Activated T-helper 2 cell treated with anti-CD3 and anti-CD28 coated beads, Interferon-gamma antibody, Interleukin-2, Interleukin-4, amounts not matched to agents 10 μg/mL and 5 μg/mL and 100 μg/mL, durations not matched to agents 14 hours and 24 hours and 36 hours (primary cell): ENCODE data around the gene PROCA1. TPM values are rescaled to one million over a fixed set of nuclear protein-coding genes. Genes with fewer than 3 reads are reported as not detected.

ENCODE experiments used
- DNase-seq: peaks from one replicate; pipeline ENCODE4 v3.0.0; 2021; ENCODE audit warnings: low spot score
- H3K27ac Mint-ChIP-seq: one replicate; pipeline ENCODE4 v1.8.0; 2021; ENCODE audit warnings: mixed read lengths
- H3K27me3 Mint-ChIP-seq: one replicate; pipeline ENCODE4 v1.8.0; 2021; ENCODE audit warnings: low read depth, mixed read lengths
- H3K36me3 Mint-ChIP-seq: one replicate; pipeline ENCODE4 v1.8.0; 2021; ENCODE audit warnings: low read depth, mixed read lengths
- H3K4me1 Mint-ChIP-seq: one replicate; pipeline ENCODE4 v1.8.0; 2021; ENCODE audit warnings: low read depth, mixed read lengths
- H3K4me3 Mint-ChIP-seq: one replicate; pipeline ENCODE4 v1.8.0; 2021; ENCODE audit warnings: low read depth, mild to moderate bottlenecking, moderate library complexity, mixed read lengths
- H3K9me3 Mint-ChIP-seq: one replicate; pipeline ENCODE4 v1.8.0; 2021; ENCODE audit warnings: mixed read lengths
- intact Hi-C: fragments of 100-400 bp; cut with micrococcal nuclease; formaldehyde crosslinking; loops from one replicate; pipeline ENCODE4 v1.15.1; 2023
- total RNA-seq: library from RNA; stranded (reverse); gene quantifications from 2 replicates; pipeline ENCODE4 v1.2.3, GENCODE V29; 2022

Gene PROCA1
- total RNA-seq, 1 donor from 2014 or later: 7.7 TPM

GRCh38 chr17:28718333-28719020 lies 6.8 kb upstream of the PROCA1 start:
- peaks cover 38% of the 10 kb centered on the region for H3K36me3 Mint-ChIP-seq
- DNase-seq: no peak
- H3K27ac Mint-ChIP-seq: peak overlapping the region; percentile 84
- intact Hi-C loops: loop anchor here (1.0 to 5.0 kb wide), 4 partner anchors 10 to 234 kb away; partner anchors contain the start of genes BLTP2 and NEK8
- H3K4me3 Mint-ChIP-seq: peak overlapping the region; percentile 83
- peaks cover 28% of the 10 kb centered on the region for H3K4me1 Mint-ChIP-seq
- H3K27me3 Mint-ChIP-seq: peaks cover 15% of the 10 kb centered on the region
- H3K9me3 Mint-ChIP-seq: no peaks in the 10 kb centered on the region

DNA sequence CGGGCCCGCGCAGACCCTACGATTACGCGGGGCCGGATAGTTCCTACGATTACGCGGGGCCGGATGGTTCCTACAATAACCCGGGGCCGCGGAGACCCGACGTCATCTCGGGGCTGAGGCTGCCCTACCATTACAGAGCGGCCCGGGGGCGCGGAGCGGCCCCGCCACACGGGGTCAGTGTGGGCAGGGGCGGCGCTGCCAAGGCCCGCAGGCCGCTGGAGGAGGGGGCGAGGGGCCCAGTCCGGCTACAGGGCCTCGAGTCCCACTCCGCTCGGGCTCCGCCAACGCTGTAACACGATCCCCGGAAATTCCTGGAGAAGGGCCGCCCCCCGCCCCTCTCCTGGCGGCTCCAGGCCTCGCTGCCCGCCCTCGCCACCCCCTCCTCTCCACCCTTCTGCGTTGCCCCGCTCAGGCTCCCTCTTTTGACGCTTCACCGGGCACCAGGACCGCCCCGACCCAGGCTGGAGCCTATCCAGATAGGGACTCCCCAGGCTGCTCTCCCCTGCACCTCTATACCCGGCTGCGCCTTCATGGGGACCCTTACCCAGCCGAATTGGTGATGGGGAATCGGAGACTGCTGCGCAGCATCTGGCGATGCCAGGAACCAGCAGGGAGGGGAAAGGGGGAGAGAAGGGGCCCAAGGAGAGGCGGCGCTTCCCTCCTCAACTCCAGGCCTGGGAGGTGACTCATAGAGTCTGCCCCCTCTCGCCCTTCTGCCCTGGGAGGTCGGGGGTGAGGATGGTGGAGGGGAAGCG lies 6.1 kb upstream of the PROCA1 start, which contains the start of gene RAB34:
RAB34 (minus strand) TSS at position 291 of the 755 bp plus-strand sequence. CDS start 602 bp downstream, outside the sequence.
- Mint-ChIP-seq H3K27ac (peak within 1 kb of the TSS; percentile 84), H3K36me3 (peaks cover 31% of the 10 kb centered on the region), H3K4me3 (peak within 1 kb of the TSS; percentile 83), H3K27me3 (peaks cover 15% of the 10 kb centered on the region), H3K4me1 (peaks cover 28% of the 10 kb centered on the region), H3K9me3 (no peaks in the 10 kb centered on the region)
- intact Hi-C loops: loop anchor here (2.0 to 5.0 kb wide), 2 partner anchors 35 to 73 kb away; partner anchors contain the start of gene BLTP2
- no peak for DNase-seq

DNA sequence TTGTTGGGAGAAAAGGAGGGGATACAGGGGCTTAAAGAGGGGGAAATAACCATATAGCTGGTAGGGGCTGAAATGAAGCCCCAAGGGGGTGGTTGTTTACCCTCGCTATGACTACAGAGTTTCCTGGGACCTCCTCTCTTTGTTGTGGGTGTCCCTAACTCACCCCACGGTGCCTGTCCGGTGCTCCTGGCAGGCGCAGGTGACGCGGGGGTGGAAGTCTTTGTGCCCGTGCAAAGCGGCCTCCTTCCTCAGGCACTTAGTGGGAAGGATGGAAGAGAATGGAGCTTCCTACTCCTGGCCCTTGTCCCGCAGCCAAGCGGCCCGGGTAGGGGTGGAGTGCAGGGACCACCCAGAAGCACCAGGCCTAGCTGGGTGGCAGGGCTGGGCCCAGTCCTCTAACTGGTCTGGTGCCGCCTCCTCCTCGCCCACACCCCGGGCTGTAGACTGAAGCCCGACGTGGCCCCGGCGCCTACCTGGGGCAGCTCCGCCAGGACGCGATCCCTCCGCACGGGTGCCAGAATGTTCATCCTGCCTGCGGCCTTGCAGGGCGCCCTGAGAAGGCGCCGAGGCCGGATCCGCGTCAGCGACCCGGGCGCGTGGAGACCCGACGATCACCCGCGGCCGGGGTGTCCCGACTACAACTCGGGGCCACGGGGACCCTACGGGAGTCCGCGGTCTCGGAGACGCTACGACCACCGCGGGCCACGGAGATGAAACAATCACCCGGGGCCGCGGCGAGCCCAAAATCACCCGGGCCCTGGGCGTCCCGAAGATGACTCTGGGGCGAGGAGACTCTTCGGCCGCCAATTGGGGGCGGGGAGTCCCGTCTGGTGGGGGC lies 5.3 kb upstream of the PROCA1 start:
- Mint-ChIP-seq H3K27me3 (peaks cover 15% of the 10 kb centered on the region), H3K27ac (no peak overlapping the region), H3K4me3 (peak overlapping the region; percentile 52), H3K36me3 (peaks cover 23% of the 10 kb centered on the region), H3K9me3 (no peaks in the 10 kb centered on the region), H3K4me1 (peaks cover 26% of the 10 kb centered on the region)
- intact Hi-C loops: loop anchor here (5.0 kb wide), 1 partner anchor 35 kb away; no protein-coding TSS in a partner anchor
- no peak for DNase-seq

GRCh38 chr17:28715217-28715616 lies 3.5 kb upstream of the PROCA1 start:
- Mint-ChIP-seq H3K27me3 (peaks cover 15% of the 10 kb centered on the region), H3K27ac (no peak overlapping the region), H3K9me3 (no peaks in the 10 kb centered on the region), H3K4me1 (peaks cover 19% of the 10 kb centered on the region), H3K4me3 (no peak overlapping the region), H3K36me3 (peaks cover 6% of the 10 kb centered on the region)
- intact Hi-C loops: loop anchor here (5.0 kb wide), 1 partner anchor 37 kb away; no protein-coding TSS in a partner anchor
- DNase-seq: no peak

GRCh38 chr17:28714281-28714680 lies 2.6 kb upstream of the PROCA1 start:
- Mint-ChIP-seq H3K36me3 (no peaks in the 10 kb centered on the region), H3K27me3 (peaks cover 14% of the 10 kb centered on the region), H3K27ac (no peak overlapping the region), H3K4me1 (peaks cover 17% of the 10 kb centered on the region), H3K9me3 (no peaks in the 10 kb centered on the region), H3K4me3 (no peak overlapping the region)
- DNase-seq: no peak
- intact Hi-C loops: loop anchor here (5.0 kb wide), 1 partner anchor 52 kb away; the partner anchor contains the start of genes SDF2 and SUPT6H

- intact Hi-C loops: loop anchor here (5.0 kb wide), 1 partner anchor 51 kb away; the partner anchor contains the start of genes SDF2 and SUPT6H
- no peak for DNase-seq
- peak overlapping the region; percentile 96 for H3K27ac Mint-ChIP-seq
- no peaks in the 10 kb centered on the region for H3K9me3 Mint-ChIP-seq
- peak overlapping the region; percentile 88 for H3K4me3 Mint-ChIP-seq
- no peaks in the 10 kb centered on the region for H3K36me3 Mint-ChIP-seq
- H3K4me1 Mint-ChIP-seq: peaks cover 7% of the 10 kb centered on the region
- H3K27me3 Mint-ChIP-seq: peaks cover 6% of the 10 kb centered on the region
Measured at GRCh38 chr17:28712705-28713415, 1.2 kb upstream of the PROCA1 start.

DNA sequence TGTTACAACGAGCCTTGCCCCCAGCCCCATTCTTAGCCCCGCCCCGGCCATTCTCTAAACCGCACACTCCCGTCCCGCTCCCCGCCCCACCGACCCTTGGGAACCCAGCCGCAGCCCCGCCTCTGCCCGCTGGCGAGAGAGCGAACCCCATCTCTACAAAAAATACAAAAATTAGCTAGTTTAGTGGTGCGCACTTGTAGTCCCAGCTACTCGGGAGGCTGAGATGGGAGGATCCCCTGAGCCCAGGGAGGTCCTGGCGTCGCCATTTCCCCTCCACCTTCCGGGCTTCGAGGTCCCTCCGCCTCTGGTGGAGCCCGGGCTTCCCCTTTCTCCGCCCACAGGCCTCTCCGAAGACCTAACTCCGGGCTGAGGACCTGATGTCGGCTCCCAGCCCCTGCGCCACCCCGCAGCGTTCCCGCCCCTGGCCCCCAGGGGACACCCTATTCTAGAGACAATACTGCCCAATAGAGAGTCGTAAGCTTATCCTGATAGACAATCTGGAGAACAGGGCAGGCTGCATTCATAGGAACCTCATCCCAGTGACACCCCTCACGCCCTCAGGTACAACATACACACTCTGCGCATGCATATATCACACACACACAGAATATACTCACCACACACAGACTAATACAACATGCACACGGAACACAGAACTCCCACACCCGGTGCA lies 480 bp upstream of the PROCA1 start:
- peak; percentile 66 for DNase-seq
- no peaks in the 10 kb centered on the region for H3K9me3 Mint-ChIP-seq
- H3K27ac Mint-ChIP-seq: peak overlapping the region; percentile 96
- H3K4me1 Mint-ChIP-seq: peaks cover 7% of the 10 kb centered on the region
- H3K36me3 Mint-ChIP-seq: no peaks in the 10 kb centered on the region
- H3K4me3 Mint-ChIP-seq: peak overlapping the region; percentile 88
- intact Hi-C loops: loop anchor here (5.0 kb wide), 1 partner anchor 50 kb away; the partner anchor contains the start of genes SDF2 and SUPT6H
- H3K27me3 Mint-ChIP-seq: peaks cover 6% of the 10 kb centered on the region

DNA sequence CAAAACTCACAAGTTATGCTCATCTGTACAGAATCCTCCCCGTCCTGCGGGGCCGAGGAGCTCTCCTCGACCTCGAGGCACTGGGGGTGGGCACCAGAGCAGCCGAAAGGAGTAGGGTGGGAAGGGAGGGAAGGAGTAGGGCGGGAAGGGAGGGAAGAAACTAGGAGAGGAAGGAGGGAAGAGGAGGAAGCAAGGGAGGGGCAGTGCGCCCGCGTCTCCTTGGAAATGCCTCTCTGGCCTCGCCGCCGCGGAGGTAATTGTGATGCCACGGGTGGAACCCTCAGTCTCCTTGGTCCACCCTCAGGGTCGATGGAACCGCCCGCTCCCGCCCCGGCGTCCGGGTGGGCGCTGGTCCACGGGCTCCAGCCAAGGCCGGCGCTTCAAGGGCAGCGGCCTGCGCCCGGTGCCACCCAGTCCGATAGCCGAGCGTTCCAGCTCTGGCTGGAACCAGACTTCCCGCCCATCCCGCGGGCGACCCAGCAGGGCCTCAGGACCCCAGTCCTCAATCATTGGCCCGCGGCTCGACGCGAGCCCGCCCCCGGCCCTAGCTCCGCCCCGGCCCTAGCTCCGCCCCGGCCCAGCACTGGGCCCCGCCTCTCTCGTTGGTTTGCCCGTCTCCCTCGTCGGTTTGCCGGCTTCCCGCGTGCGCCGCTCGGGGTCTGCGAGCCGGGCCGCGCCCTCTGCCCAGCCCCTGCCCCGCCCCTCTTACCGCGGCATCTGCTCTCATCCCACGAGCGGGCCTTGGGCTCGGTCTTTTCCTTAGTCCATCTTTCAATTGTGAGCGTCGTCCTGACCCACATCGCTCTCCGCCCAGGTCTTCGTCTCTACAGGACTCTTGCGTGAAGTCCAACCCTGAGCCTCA lies 596 bp downstream of the PROCA1 start:
- peaks cover 2% of the 10 kb centered on the region for H3K36me3 Mint-ChIP-seq
- intact Hi-C loops: loop anchor here (5.0 kb wide), 1 partner anchor 49 kb away; the partner anchor contains the start of genes SDF2 and SUPT6H

DNA sequence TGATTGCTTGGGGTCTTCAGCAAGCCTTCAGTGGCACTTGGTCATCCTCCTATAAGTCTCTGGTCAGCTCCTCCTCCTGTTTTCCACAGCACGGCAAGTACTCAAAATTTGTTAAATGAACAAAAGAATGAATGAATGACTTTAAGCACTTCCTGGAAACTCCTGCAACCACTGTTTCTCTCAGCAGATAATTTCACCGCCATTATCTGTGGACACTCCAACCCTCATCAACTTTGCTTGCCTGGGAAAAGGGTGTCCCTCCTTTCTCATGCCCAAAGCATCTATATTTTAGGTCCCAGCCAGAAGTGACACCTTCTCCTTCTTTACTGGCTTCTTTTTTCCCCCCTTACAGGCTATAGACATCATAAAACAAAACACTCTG lies 4.4 kb downstream of the PROCA1 start:
- intact Hi-C loops: no loop called here
- H3K4me3 Mint-ChIP-seq: no peak overlapping the region
- DNase-seq: no peak
- H3K9me3 Mint-ChIP-seq: no peaks in the 10 kb centered on the region
- peaks cover 4% of the 10 kb centered on the region for H3K4me1 Mint-ChIP-seq
- H3K27me3 Mint-ChIP-seq: no peaks in the 10 kb centered on the region
- H3K36me3 Mint-ChIP-seq: peaks cover 23% of the 10 kb centered on the region
- H3K27ac Mint-ChIP-seq: peak overlapping the region; percentile 17

More for the DNA sequence above, 596 bp downstream of the PROCA1 start:
- H3K27ac Mint-ChIP-seq: peak overlapping the region; percentile 96
- no peaks in the 10 kb centered on the region for H3K9me3 Mint-ChIP-seq
- peak; percentile 92 for DNase-seq
- peaks cover 7% of the 10 kb centered on the region for H3K4me1 Mint-ChIP-seq
- H3K4me3 Mint-ChIP-seq: peak overlapping the region; percentile 88
- peaks cover 4% of the 10 kb centered on the region for H3K27me3 Mint-ChIP-seq

DNA sequence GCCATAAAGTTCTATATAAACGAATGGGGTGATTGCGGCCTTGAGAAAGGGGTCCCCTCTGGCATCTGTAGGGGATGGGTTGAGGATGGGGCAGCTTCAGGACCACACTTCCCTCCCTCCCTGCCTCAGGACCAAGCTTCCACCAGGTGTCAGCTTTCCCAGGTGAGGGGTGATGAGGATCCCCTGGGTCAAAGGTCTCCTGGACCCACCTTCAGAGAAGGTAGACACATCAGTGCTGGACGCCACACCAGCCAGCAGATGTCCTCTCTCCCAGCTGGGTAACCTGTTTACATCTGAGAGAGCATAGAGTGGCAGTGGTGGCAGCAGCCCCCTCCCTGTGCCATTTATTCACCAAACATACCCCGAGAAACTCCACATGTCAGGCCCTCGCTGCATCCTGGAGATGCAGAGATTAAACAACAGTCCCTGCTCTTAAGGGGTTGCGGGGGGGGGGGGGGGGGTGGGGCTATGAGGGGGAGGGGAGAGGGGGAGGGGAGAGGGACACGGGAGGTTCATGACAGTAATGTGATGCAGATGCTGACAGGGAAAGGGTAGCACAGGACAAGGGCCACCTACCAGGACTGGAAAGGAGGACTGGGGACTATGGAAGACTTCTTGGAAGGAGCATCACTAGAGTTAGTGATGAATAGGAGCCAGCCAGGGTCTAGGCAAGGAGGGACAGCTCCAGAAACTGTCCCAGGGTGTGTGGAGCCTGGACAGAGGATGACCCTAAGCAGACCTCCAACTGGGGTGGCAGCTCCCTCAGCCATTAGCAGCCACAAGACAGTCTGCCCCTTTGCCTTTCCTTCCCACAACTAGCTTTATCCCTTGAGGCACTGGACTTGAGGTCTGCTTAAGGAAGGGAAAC lies 5.0 kb downstream of the PROCA1 start:
- Mint-ChIP-seq H3K9me3 (no peaks in the 10 kb centered on the region), H3K4me1 (peaks cover 2% of the 10 kb centered on the region), H3K27ac (no peak overlapping the region), H3K27me3 (no peaks in the 10 kb centered on the region), H3K36me3 (peaks cover 27% of the 10 kb centered on the region), H3K4me3 (no peak overlapping the region)
- no peak for DNase-seq
- intact Hi-C loops: no loop called here
